GM12891 (cell line): ENCODE data around the gene LTBP1.

Experiments
- PAX5 ChIP-seq: IDR thresholded peaks from 2 replicates; pipeline ENCODE4 v1.6.1; 2011; ENCODE audit warnings: low read length, moderate library complexity, mild to moderate bottlenecking; ENCODE audit not compliant: insufficient read depth, severe bottlenecking
- POLR2A ChIP-seq: IDR thresholded peaks from 2 replicates; pipeline ENCODE4 v1.6.1; 2011; ENCODE audit warnings: low read depth, low read length, control low read depth
- POLR2AphosphoS5 ChIP-seq: IDR thresholded peaks from 2 replicates; pipeline ENCODE4 v1.6.1; 2011; ENCODE audit warnings: low read depth, low read length, control low read depth
- TAF1 ChIP-seq: IDR thresholded peaks from 2 replicates; pipeline ENCODE4 v1.6.1; 2011; ENCODE audit warnings: low read depth, low read length, control low read depth

- TF ChIP-seq TAF1 (no peak), POLR2AphosphoS5 (no peak), POLR2A (no peak), PAX5 (no peak)
Measured at GRCh38 chr2:33380719-33381118, 434.0 kb downstream of the LTBP1 start.
